OCI-LY3 (cell line): ENCODE data around the gene HCFC1.

ENCODE experiments used
- H2AFZ ChIP-seq: fragments of 200-600, 300-600 bp; shearing (Covaris generic); 2 replicates; pipeline ENCODE4 v1.6.0; 2014; ENCODE audit warnings: antibody characterized with exemption, low read depth, low read length
- H3K27ac ChIP-seq: fragments of 200-600, 300-600 bp; sonication (generic); 2 replicates; pipeline ENCODE4 v1.5.1; 2014; ENCODE audit warnings: mild to moderate bottlenecking, low read length, moderate library complexity, mixed read lengths
- H3K27me3 ChIP-seq: fragments of 200-600, 300-600 bp; sonication (generic); 2 replicates; pipeline ENCODE4 v1.6.1; 2014; ENCODE audit warnings: low read depth, low read length, mixed read lengths
- H3K36me3 ChIP-seq: fragments of 200-600, 300-600 bp; sonication (generic); replicated peaks from 2 replicates; pipeline ENCODE3; 2014; ENCODE audit warnings: low read depth, low read length, mixed read lengths
- H3K4me1 ChIP-seq: fragments of 300-600, 200-600 bp; sonication (generic); 2 replicates; pipeline ENCODE4 v1.6.1; 2014; ENCODE audit warnings: low read length, mixed read lengths
- H3K4me2 ChIP-seq: fragments of 200-600, 300-600 bp; sonication (generic); 2 replicates; pipeline ENCODE4 v1.6.1; 2014; ENCODE audit warnings: low read length, mixed read lengths
- H3K4me3 ChIP-seq: fragments of 300-600, 200-600 bp; sonication (generic); 2 replicates; pipeline ENCODE4 v1.5.1; 2014; ENCODE audit warnings: antibody characterized with exemption, mild to moderate bottlenecking, low read length, moderate library complexity
- H3K79me2 ChIP-seq: fragments of 300-600, 200-600 bp; shearing (Covaris generic); 2 replicates; pipeline ENCODE4 v1.6.1; 2014; ENCODE audit warnings: mild to moderate bottlenecking, low read length, mixed read lengths
- H3K9ac ChIP-seq: fragments of 300-600, 200-600 bp; shearing (Covaris generic); 2 replicates; pipeline ENCODE4 v1.6.0; 2014; ENCODE audit warnings: mild to moderate bottlenecking, low read length, moderate library complexity
- H3K9me3 ChIP-seq: fragments of 200-600, 300-600 bp; shearing (Covaris generic); 2 replicates; pipeline ENCODE4 v1.6.1; 2014; ENCODE audit warnings: low read length, mixed read lengths; ENCODE audit not compliant: insufficient read depth
- H4K20me1 ChIP-seq: fragments of 200-600, 300-600 bp; sonication (generic); 2 replicates; pipeline ENCODE4 v1.6.1; 2016; ENCODE audit warnings: low read length, mixed read lengths; ENCODE audit not compliant: insufficient read depth
- CTCF ChIP-seq: fragments of 200-600, 300-600 bp; sonication (generic); IDR thresholded peaks from 2 replicates; pipeline ENCODE4 v1.5.1; 2014; ENCODE audit warnings: antibody characterized with exemption, low read length, low read depth
- EZH2phosphoT487 ChIP-seq: fragments of 200-600 bp; shearing (Covaris generic); IDR thresholded peaks from 2 replicates; pipeline ENCODE4 v1.6.1; 2018; ENCODE audit warnings: antibody characterized with exemption, mixed run types, low read depth

HCFC1 gene

GRCh38 chrX:153963546-153963945 is 8.1 kb downstream of the HCFC1 start:
- peaks cover 18% of the 10 kb centered on the region for H3K4me1 ChIP-seq
- H3K27ac ChIP-seq, result no peak overlapping the region
- peaks cover 46% of the 10 kb centered on the region for H4K20me1 ChIP-seq
- H3K4me3 ChIP-seq, result no peak overlapping the region
- H3K27me3 ChIP-seq, result no peaks in the 10 kb centered on the region
- no peak overlapping the region for H3K9ac ChIP-seq
- no peak overlapping the region for H3K4me2 ChIP-seq
- peaks cover 34% of the 10 kb centered on the region for H3K36me3 ChIP-seq
- H3K9me3 ChIP-seq, result no peaks in the 10 kb centered on the region
- no peak overlapping the region for H2AFZ ChIP-seq
- TF ChIP-seq EZH2phosphoT487, result no peak
- no peak for TF ChIP-seq CTCF
- H3K79me2 ChIP-seq, result peaks cover 63% of the 10 kb centered on the region

GRCh38 chrX:153961292-153961691 is 10.3 kb downstream of the HCFC1 start:
- H3K4me3 ChIP-seq, result no peak overlapping the region
- peaks cover 40% of the 10 kb centered on the region for H3K79me2 ChIP-seq
- no peak overlapping the region for H3K27ac ChIP-seq
- no peak overlapping the region for H2AFZ ChIP-seq
- H3K36me3 ChIP-seq, result peaks cover 18% of the 10 kb centered on the region
- TF ChIP-seq EZH2phosphoT487 (no peak), CTCF (no peak)
- no peaks in the 10 kb centered on the region for H3K27me3 ChIP-seq
- peaks cover 24% of the 10 kb centered on the region for H4K20me1 ChIP-seq
- no peak overlapping the region for H3K4me2 ChIP-seq
- no peak overlapping the region for H3K9ac ChIP-seq
- no peaks in the 10 kb centered on the region for H3K4me1 ChIP-seq
- H3K9me3 ChIP-seq, result no peaks in the 10 kb centered on the region

GRCh38 chrX:153960786-153961185 is 10.8 kb downstream of the HCFC1 start:
- Histone ChIP-seq H3K4me1 (no peaks in the 10 kb centered on the region), H3K27ac (no peak overlapping the region), H3K36me3 (peaks cover 21% of the 10 kb centered on the region), H3K9ac (no peak overlapping the region), H3K4me3 (no peak overlapping the region), H3K27me3 (no peaks in the 10 kb centered on the region), H3K4me2 (no peak overlapping the region), H2AFZ (no peak overlapping the region), H4K20me1 (peaks cover 19% of the 10 kb centered on the region), H3K9me3 (no peaks in the 10 kb centered on the region), H3K79me2 (peaks cover 35% of the 10 kb centered on the region)
- no peak for TF ChIP-seq CTCF
- TF ChIP-seq EZH2phosphoT487, result no peak

- H3K79me2 ChIP-seq, result peaks cover 28% of the 10 kb centered on the region
- no peaks in the 10 kb centered on the region for H3K9me3 ChIP-seq
- H3K4me3 ChIP-seq, result no peak overlapping the region
- H4K20me1 ChIP-seq, result peaks cover 13% of the 10 kb centered on the region
- no peak overlapping the region for H2AFZ ChIP-seq
- peaks cover 23% of the 10 kb centered on the region for H3K36me3 ChIP-seq
- H3K4me1 ChIP-seq, result no peaks in the 10 kb centered on the region
- no peak overlapping the region for H3K9ac ChIP-seq
- H3K27ac ChIP-seq, result no peak overlapping the region
- no peaks in the 10 kb centered on the region for H3K27me3 ChIP-seq
- TF ChIP-seq EZH2phosphoT487, result no peak
- TF ChIP-seq CTCF, result no peak
- H3K4me2 ChIP-seq, result no peak overlapping the region
Measured at GRCh38 chrX:153960077-153960476, 11.5 kb downstream of the HCFC1 start.
